BLaER1 (cell line): ENCODE results near the gene ABCF2.

Source experiments
- H3K27ac ChIP-seq: shearing (Covaris generic); formaldehyde crosslinking; 2 replicates; pipeline ENCODE4 v1.8.1; 2022
- H3K27me3 ChIP-seq: shearing (Covaris generic); formaldehyde crosslinking; 2 replicates; pipeline ENCODE4 v1.8.1; 2022
- H3K36me3 ChIP-seq: shearing (Covaris generic); formaldehyde crosslinking; 2 replicates; pipeline ENCODE4 v1.8.1; 2022
- H3K4me1 ChIP-seq: shearing (Covaris generic); formaldehyde crosslinking; 2 replicates; pipeline ENCODE4 v1.8.1; 2022
- H3K4me2 ChIP-seq: shearing (Covaris generic); formaldehyde crosslinking; 2 replicates; pipeline ENCODE4 v1.8.1; 2022
- H3K4me3 ChIP-seq: shearing (Covaris generic); formaldehyde crosslinking; 2 replicates; pipeline ENCODE4 v1.8.1; 2022
- H3K9ac ChIP-seq: shearing (Covaris generic); formaldehyde crosslinking; 2 replicates; pipeline ENCODE4 v1.8.1; 2022
- H3K9me3 ChIP-seq: shearing (Covaris generic); formaldehyde crosslinking; 2 replicates; pipeline ENCODE4 v1.8.1; 2022
- H4K20me1 ChIP-seq: shearing (Covaris generic); formaldehyde crosslinking; 2 replicates; pipeline ENCODE4 v1.8.1; 2022
- Cebpa-rat ChIP-seq: shearing (Covaris generic); IDR thresholded peaks from 2 replicates; pipeline ENCODE4 v1.8.1; 2022

The ABCF2 gene

DNA sequence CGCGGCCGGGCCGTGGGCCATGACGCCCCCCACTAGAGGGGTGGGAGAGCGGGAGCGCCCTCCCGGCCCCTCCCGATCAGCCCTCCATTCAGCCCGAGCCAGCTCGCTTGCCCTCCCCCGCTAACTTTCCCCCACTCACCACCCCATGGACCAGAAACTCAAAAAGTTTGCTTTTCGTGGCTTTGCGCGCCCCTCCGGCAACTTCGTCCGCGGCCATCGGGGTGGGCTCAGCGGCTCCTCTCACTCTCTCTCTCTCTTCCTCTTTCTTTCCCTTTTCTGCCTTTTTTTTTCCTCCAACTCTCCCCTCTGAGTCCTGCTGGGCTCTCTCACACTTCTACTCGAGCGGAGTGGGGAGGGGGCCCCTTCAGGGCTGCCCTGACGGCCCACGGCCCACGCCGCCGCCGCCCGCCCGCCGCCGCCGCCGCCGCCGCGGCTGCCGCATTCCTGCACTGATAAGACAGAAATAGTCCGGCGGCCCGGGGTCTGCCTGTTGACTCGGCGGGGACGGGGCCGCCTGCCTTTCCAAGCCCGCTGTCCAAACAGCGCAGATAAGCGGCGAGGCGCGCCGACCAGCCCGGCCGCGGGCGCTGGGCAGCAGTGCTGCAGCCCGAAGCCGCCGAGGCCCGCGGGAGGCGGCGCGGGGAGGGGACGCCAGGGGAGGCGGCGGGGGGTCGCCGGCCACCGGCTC lies 21.5 kb upstream of the ABCF2 start, which contains the start of gene SMARCD3:
Gene SMARCD3, minus strand, starts transcription at position 349 of the 688 bp plus-strand sequence. Its CDS starts 132 bp downstream, at position 217.
- Histone ChIP-seq H3K4me3 (peak within 1 kb of the TSS; percentile 66), H3K27ac (no peak within 1 kb of the TSS), H3K9ac (peak within 1 kb of the TSS; percentile 59), H3K9me3 (no peaks in the 10 kb centered on the region), H3K4me1 (peaks cover 64% of the 10 kb centered on the region), H4K20me1 (peaks cover 92% of the 10 kb centered on the region), H3K36me3 (no peaks in the 10 kb centered on the region), H3K4me2 (peak within 1 kb of the TSS; percentile 94), H3K27me3 (peaks cover 99% of the 10 kb centered on the region)
- no peak for TF ChIP-seq Cebpa-rat

DNA sequence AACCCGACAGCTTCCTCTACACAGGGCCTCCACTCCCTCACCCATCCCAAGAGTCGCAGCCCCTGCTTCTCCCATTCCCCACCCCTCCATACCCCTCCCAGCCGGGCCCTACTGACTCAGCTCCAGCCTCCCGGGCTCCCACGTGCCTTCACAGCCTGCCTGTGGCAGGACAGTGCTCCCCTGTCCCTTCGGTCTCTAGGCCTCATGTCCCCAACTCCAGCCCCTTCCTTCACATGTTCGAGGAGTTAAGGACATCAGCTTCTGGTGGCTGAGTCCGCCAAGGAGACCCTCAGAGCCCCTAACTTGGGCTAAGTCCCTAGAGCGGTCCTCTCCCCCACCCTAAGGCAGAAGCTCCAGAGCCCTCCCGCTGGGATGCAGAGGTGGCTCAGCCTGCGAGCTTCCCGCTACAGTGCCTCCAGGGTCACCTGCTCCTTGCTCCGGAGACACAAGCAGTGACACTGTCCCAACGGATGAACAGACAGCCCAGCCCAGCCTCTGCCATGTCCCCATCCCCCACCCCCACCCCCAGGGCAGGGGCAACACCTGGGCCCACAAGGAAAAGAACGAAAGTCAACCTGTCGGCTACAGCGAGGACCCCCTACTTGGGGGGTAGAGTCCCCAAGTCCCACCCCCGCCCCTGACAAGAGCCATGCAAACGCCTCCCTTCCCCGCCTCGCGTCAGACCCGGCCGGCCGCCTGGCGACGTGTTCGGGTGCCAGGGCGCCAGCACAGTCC lies 20.8 kb upstream of the ABCF2 start:
- peak overlapping the region; percentile 94 for H3K4me2 ChIP-seq
- H3K9ac ChIP-seq, result peak overlapping the region; percentile 59
- no peaks in the 10 kb centered on the region for H3K9me3 ChIP-seq
- peaks cover 70% of the 10 kb centered on the region for H3K4me1 ChIP-seq
- TF ChIP-seq Cebpa-rat, result no peak
- H3K27ac ChIP-seq, result no peak overlapping the region
- H3K36me3 ChIP-seq, result no peaks in the 10 kb centered on the region
- H4K20me1 ChIP-seq, result peaks cover 86% of the 10 kb centered on the region
- peak overlapping the region; percentile 66 for H3K4me3 ChIP-seq
- peaks cover 92% of the 10 kb centered on the region for H3K27me3 ChIP-seq

DNA sequence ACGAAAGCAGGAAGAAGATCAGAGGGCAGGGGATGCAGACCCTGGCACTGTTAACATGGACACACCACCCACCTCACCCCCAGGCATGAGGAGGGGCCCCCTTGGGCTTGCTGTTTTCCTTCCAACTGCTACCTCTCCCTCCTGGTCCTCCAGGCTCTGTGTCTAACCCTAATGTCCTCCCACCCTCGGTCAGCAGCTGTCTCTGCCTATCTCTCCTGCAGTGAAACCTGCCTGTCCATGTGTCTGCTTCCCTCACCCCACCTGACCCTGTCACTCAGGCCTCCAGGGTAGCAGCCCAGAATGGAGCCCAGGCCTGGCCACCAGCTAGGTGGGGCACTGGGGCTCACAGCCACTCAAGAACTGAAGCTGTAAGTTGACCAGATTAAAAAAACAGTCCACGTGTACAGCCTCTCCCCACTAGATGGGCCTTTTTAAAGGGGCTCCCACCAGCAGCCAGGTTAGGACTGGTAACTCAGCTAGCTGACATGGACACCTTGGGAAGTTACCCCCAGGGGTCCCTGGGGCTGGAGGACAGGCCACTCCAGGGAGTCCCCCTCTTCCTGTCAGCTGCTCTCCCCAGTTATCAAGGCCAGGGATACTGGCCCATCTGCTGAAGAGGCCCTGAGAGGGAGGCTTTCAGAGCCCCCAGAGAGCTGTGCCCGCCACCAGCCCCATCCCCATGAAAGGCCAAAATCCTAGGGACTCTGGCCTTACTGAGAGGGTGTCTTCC lies 20.0 kb upstream of the ABCF2 start:
- H4K20me1 ChIP-seq, result peaks cover 78% of the 10 kb centered on the region
- H3K4me3 ChIP-seq, result no peak overlapping the region
- TF ChIP-seq Cebpa-rat, result no peak
- H3K4me2 ChIP-seq, result peak overlapping the region; percentile 94
- H3K36me3 ChIP-seq, result no peaks in the 10 kb centered on the region
- H3K27ac ChIP-seq, result no peak overlapping the region
- H3K9me3 ChIP-seq, result no peaks in the 10 kb centered on the region
- H3K4me1 ChIP-seq, result peaks cover 72% of the 10 kb centered on the region
- peaks cover 84% of the 10 kb centered on the region for H3K27me3 ChIP-seq
- no peak overlapping the region for H3K9ac ChIP-seq

DNA sequence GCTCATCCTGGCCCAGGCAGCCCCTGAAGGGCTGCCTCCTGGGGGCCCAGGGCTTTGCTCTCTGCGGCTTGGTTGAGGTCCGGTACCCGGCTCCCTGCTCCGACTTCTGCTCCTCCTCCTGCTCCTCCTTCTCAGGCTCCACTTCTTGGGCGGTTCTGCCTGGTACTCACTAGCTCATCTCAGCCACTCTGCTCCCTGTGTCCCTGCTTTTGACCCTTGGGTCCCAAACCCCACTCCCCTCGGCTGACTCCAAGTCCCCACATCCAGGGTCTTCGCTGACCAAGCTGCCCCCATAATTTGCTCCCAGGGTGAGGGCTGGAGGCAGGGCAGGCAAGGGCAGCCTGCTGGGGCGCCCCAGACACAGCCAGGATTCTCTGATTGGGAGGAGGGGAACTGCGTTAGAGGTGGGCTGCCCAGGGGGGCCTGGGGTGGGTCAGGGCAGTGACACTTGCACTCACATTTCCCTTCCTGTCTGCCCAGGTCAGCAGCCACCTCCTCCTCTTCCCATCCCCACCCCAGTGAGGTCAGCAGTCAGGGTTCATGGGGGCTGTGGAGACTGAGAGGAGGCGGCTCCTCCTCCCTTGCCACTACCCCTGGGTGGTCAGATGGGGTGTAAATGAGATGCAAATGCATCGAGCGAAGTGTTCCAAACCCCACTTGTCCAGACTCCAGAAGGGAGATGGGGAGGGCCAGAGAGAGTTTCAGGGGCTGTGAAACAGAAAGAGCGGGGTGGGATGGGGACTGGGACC lies 19.3 kb upstream of the ABCF2 start:
- Histone ChIP-seq H3K27me3 (peaks cover 77% of the 10 kb centered on the region), H3K9me3 (no peaks in the 10 kb centered on the region), H3K27ac (no peak overlapping the region), H3K4me2 (peak overlapping the region; percentile 87), H3K36me3 (no peaks in the 10 kb centered on the region; the same call in 1 of the 2 replicates), H4K20me1 (peaks cover 71% of the 10 kb centered on the region), H3K9ac (no peak overlapping the region), H3K4me3 (no peak overlapping the region), H3K4me1 (peaks cover 66% of the 10 kb centered on the region)
- TF ChIP-seq Cebpa-rat, result no peak

DNA sequence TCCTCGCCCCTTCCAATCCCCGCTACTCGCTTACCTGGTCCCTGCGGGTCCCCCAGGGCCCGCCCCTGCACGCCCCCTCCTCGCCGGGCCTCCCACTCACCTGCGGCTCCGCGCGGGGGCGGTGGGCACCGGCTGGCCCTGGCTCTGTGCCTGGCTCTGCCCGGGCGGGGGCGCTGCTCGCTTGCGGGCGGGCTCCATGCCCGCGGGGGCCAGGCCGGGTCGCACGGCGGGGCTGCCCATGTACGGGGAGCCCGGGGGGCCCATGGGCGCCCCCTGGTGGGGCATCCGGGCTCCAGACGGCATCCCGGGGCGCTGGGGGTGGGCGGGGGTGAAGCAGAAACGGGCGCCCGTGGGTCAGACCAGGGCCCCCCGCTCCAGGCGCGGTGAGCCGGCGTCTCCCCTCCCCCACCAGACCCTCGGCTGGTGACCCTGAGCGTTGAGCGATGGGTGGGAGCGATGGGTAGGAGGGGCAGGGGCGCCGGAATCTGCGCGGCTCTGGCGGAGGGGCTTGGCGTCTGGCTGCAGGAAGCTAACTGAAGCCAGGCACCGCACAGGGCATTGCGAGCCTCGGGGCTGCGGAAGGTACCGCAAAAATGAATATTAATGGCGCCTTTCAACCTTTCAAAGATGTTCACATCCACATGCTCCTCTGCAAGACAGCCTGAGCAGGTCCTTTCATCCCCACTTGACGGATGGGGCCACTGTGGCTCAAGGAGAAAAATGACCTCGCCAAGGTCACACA lies 18.5 kb upstream of the ABCF2 start:
- Histone ChIP-seq H3K27me3 (peaks cover 69% of the 10 kb centered on the region), H3K27ac (no peak overlapping the region), H3K4me1 (peaks cover 63% of the 10 kb centered on the region), H3K9ac (peak overlapping the region; percentile 13; the same call in 1 of the 2 replicates), H3K36me3 (no peaks in the 10 kb centered on the region; the same call in 1 of the 2 replicates), H4K20me1 (peaks cover 63% of the 10 kb centered on the region), H3K4me2 (peak overlapping the region; percentile 87), H3K9me3 (no peaks in the 10 kb centered on the region), H3K4me3 (peak overlapping the region; percentile 65)
- TF ChIP-seq Cebpa-rat, result no peak

DNA sequence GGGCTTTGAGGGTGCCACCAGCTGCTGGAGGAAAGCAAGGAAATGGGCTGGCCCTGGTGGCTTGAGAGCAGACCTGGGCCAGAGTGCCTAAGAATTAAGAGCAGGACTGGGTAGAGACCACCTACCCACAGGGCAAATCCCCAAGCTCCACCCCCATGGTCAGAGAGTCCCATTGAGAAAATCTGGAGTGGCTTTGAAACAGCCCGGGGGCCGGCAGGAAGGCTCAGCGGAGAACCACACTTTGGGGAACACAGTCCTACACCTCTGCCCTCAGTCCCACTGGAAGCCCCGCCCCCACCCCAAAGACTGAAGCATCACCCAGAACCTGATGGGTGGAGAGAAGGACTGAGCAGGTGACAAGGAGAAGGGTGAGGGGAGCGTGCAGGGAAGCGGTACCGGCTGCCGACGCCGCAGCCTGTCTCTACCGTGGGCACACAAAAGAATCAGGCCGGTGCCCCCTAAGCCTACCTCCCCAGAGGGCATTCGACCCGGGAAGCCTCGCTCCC lies 17.9 kb upstream of the ABCF2 start:
- H3K27me3 ChIP-seq, result peaks cover 63% of the 10 kb centered on the region
- peaks cover 62% of the 10 kb centered on the region for H3K4me1 ChIP-seq
- TF ChIP-seq Cebpa-rat, result no peak
- H3K4me3 ChIP-seq, result peak overlapping the region; percentile 65
- no peaks in the 10 kb centered on the region for H3K9me3 ChIP-seq
- H3K27ac ChIP-seq, result no peak overlapping the region
- H3K4me2 ChIP-seq, result peak overlapping the region; percentile 87
- peak overlapping the region; percentile 13; the same call in 1 of the 2 replicates for H3K9ac ChIP-seq
- peaks cover 57% of the 10 kb centered on the region for H4K20me1 ChIP-seq
- peaks cover 6% of the 10 kb centered on the region; the same call in 1 of the 2 replicates for H3K36me3 ChIP-seq

DNA sequence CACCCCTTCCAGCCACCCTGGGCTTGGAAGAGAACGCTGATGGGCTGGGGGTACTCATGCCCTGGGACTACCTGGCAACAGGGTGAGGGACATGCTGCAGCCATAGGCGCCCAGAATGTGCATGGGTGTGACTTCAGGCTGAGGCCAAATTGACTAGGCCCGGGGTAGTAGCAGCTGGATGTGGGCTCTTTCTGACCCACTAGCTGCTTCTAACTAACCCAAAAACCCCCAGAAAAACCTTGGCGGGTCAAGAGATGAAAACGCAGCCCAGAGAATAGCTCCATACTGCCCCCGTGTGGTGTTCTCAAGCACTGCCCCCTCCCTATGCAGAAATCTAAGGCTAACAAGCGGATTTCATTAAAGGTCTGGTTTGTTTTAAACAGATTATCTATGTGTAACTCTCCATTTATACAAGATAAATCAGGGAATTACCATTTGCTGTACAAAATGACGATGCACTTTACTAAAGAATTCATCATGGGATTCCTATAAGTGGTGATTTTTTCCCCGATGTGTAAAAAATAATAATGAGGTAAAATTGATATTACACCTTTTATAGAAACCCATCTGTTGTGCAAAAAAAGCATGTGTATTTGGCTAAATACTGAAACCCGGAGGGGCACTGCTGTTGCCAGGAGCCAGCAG lies 17.3 kb upstream of the ABCF2 start:
- no peak for TF ChIP-seq Cebpa-rat
- Histone ChIP-seq H4K20me1 (peaks cover 55% of the 10 kb centered on the region), H3K4me2 (peak overlapping the region; percentile 87), H3K4me3 (peak overlapping the region; percentile 65), H3K9ac (no peak overlapping the region), H3K27me3 (peaks cover 57% of the 10 kb centered on the region), H3K27ac (no peak overlapping the region), H3K9me3 (no peaks in the 10 kb centered on the region), H3K36me3 (peaks cover 12% of the 10 kb centered on the region), H3K4me1 (peaks cover 56% of the 10 kb centered on the region)
